Adrenal gland (tissue), 12 donors: ENCODE data around the gene SPRY1. TPM values are rescaled to one million over a fixed set of nuclear protein-coding genes. Genes with fewer than 3 reads are reported as not detected.

Experiments used
- DNase-seq, 7 donors: peaks; one replicate each; pipeline ENCODE4 v3.0.0-alpha.2; 2019 to 2020
- H3K27ac ChIP-seq, 5 donors: fragments of 200-600 bp; sonication (generic) in 4 of 5; 1 replicate in 3 of 5; 2 replicates in 2 of 5; pipeline versions ENCODE4 v1.5.1 to v1.8.0; 2016 to 2020; ENCODE audit warnings: mild to moderate bottlenecking in 1 of 5
- H3K27me3 ChIP-seq: fragments of 200-600 bp; 2 replicates; pipeline ENCODE4 v1.8.0; 2021
- H3K36me3 ChIP-seq, 2 donors: fragments of 200-600 bp; replicated peaks in 1 of 2; 1 replicate in 1 of 2; 2 replicates in 1 of 2; pipeline versions ENCODE4 v1.5.1 to v1.8.0; 2018 to 2022
- H3K4me1 ChIP-seq, 2 donors: fragments of 200-600 bp; replicated peaks in 1 of 2; 1 replicate in 1 of 2; 2 replicates in 1 of 2; pipeline versions ENCODE4 v1.5.1 to v1.8.0; 2018 to 2021
- H3K4me3 ChIP-seq, 4 donors: fragments of 200-600 bp; sonication (generic) in 3 of 4; one replicate each; pipeline ENCODE4 v1.5.1; 2016 to 2018
- H3K9me3 ChIP-seq, 3 donors: fragments of 200-600 bp; sonication (generic) in 1 of 3; replicated peaks in 1 of 3; 1 replicate in 2 of 3; 2 replicates in 1 of 3; pipeline versions ENCODE4 v1.5.1 to v1.8.0; 2016 to 2021
- POLR2A ChIP-seq, 2 donors: fragments of 450-650 bp; IDR thresholded peaks; one replicate each; pipeline ENCODE4 v1.6.1; 2017; ENCODE audit warnings: antibody characterized with exemption in 2 of 2, mild to moderate bottlenecking in 2 of 2, moderate library complexity in 1 of 2
- WGBS, 4 donors: extraction: QIAGEN DNeasy Blood & Tissue Kit in 2 of 4; methylation state at CpG; one replicate each; pipeline versions ENCODE4 v1.1.5 to v1.1.7; 2013 to 2017; 5-methylcytosine and 5-hydroxymethylcytosine counted together
- intact Hi-C, 2 donors: fragments of 100-400 bp; cut with DNase I; formaldehyde crosslinking; loops; one replicate each; pipeline versions ENCODE4 v1.14.1 to v1.15.0; 2022 to 2023
- polyA plus RNA-seq, 3 donors: library from polyadenylated mRNA; stranded (reverse); fragments of 200-250 nt in 2 of 3; fragments of 350-450 nt in 1 of 3; fragmentation: Illumina TruSeq in 1 of 3; extraction: RNeasy Lipid Tissue Mini Kit (QIAGEN cat#74804) in 1 of 3; gene quantifications; one replicate each; pipeline ENCODE4 v1.2.3, GENCODE V29; 2013 to 2014
- total RNA-seq, 9 donors: library from RNA; depleted of rRNA in 4 of 9; stranded (reverse); fragments of >200 nt in 4 of 9; fragments of 120-200 nt in 1 of 9; fragmentation: NEBNext Ultra II Directional in 1 of 9; extraction: Animal tissue kit (Norgen Biotek cat#: 25700) in 1 of 9; gene quantifications; one replicate each; pipeline versions ENCODE4 v1.1.0 to v1.2.4, GENCODE V29; 2013 to 2023
- TF ChIP-seq, protein P1 (sequence below), 6 experiments: fragments of 450-650 bp in 4 of 6; fragments of 200-600 bp in 2 of 6; sonication (generic) in 1 of 6; IDR thresholded peaks; 1 replicate in 5 of 6; 2 replicates in 1 of 6; pipeline versions ENCODE4 v1.5.1 to v1.8.0; 2016 to 2021; ENCODE audit warnings: antibody characterized with exemption in 6 of 6, mild to moderate bottlenecking in 2 of 6, moderate library complexity in 1 of 6
- donor health status: healthy with polysubstance abuse.
- donor health status: Bipolar disorder and iron deficiency.
- donor health status: DM: yes; HTN: yes; CAD: no.
- donor health status: DM: no; HTN: no; CAD: no.
- donor health status: DM: no; HTN: no; CAD: no.
- donor health status: DM: yes; HTN: yes; CAD: no.

Gene SPRY1
- total and polyA plus RNA-seq, 12 donors = 12.6 to 95.6 (median 57.4) TPM

DNA sequence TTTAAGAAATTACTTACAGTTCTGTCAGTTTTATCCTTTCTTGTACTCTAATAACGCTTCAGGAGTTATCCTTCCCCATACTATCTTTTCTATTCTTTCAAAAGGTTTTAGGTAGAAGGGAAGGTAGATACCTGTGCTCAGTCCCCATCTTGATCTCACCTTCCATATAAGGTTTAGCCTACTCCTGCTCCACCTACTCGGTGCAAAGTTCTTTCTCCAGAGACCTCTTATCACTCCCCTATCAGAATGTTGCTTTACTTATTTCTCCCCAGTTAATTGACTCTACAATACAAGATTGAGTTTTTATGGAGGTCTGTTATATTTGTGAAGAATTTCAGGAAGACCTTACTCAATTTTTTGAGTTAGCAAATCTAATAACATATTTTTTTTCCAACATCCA lies 33.9 kb downstream of the SPRY1 start:
- no peaks in the 10 kb centered on the region for H3K36me3 ChIP-seq
- intact Hi-C loops = no loop called here
- no peak overlapping the region for H3K4me3 ChIP-seq
- no peaks in the 10 kb centered on the region for H3K9me3 ChIP-seq
- DNase-seq = no peak
- no peaks in the 10 kb centered on the region for H3K4me1 ChIP-seq
- no peak overlapping the region for H3K27ac ChIP-seq
- 89 to 95% (median 93%) methylated on average over 2 of the region's 2 CpGs for WGBS, 4 donors
- no peak for TF ChIP-seq POLR2A (IDR thresholded peaks at IDR 0.05)
- TF ChIP-seq, protein P1, sequence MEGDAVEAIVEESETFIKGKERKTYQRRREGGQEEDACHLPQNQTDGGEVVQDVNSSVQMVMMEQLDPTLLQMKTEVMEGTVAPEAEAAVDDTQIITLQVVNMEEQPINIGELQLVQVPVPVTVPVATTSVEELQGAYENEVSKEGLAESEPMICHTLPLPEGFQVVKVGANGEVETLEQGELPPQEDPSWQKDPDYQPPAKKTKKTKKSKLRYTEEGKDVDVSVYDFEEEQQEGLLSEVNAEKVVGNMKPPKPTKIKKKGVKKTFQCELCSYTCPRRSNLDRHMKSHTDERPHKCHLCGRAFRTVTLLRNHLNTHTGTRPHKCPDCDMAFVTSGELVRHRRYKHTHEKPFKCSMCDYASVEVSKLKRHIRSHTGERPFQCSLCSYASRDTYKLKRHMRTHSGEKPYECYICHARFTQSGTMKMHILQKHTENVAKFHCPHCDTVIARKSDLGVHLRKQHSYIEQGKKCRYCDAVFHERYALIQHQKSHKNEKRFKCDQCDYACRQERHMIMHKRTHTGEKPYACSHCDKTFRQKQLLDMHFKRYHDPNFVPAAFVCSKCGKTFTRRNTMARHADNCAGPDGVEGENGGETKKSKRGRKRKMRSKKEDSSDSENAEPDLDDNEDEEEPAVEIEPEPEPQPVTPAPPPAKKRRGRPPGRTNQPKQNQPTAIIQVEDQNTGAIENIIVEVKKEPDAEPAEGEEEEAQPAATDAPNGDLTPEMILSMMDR (IDR thresholded peaks at IDR 0.05) = no peak
- no peaks in the 10 kb centered on the region for H3K27me3 ChIP-seq

DNA sequence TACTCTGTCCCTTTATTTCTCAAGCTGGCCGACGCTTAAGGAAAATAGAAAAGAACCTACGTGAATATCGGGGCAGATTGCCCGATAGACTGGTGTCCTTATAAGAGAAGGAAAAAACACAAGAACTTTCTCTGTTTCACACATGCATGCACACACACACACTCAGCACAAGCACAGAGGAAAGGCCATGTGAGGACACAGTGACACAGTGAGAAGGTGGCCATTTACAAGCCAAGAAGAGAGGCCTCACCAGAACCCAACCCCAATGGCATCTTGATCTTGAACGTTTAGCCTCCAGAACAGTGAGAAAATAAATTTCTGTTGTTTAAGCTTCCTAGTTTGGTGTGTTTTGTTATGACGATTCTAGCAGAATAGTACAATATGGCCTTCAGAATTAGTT lies 37.0 kb downstream of the SPRY1 start:
- 84 to 88% (median 86%) methylated on average over 7 of the region's 7 CpGs for WGBS, 4 donors
- H3K9me3 ChIP-seq = no peaks in the 10 kb centered on the region

DNA sequence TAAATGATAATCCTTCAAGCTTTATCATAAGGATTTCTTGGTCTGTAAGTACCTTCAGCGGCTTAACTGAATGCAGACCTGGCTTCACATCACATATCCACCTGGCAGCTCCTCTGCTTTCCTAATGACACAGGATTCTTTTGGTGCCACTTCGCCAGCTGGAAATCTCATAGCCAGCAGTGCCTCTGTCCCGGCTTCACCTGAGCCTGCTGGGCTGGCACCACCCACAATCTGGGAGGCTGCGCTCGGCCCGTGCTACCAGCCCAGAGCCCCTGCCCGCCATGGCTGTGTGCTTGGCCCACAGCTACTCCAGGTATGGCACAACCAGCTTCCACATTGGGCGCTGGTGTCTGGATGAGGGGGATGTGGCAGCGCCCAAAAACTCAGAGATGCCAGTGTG lies 37.4 kb downstream of the SPRY1 start:
- Histone ChIP-seq H3K4me1 (no peaks in the 10 kb centered on the region), H3K27me3 (no peaks in the 10 kb centered on the region), H3K9me3 (no peaks in the 10 kb centered on the region), H3K36me3 (no peaks in the 10 kb centered on the region), H3K4me3 (no peak overlapping the region), H3K27ac (no peak overlapping the region)
- no peak for DNase-seq
- TF ChIP-seq, protein P1 (IDR thresholded peaks at IDR 0.05) = no peak
- TF ChIP-seq POLR2A (IDR thresholded peaks at IDR 0.05) = no peak
- 91 to 95% (median 95%) methylated on average over 4 to 9 of the region's 9 CpGs for WGBS, 4 donors
- intact Hi-C loops = no loop called here

More for the DNA sequence above, 37.0 kb downstream of the SPRY1 start:
- no peak overlapping the region for H3K27ac ChIP-seq
- no peaks in the 10 kb centered on the region for H3K27me3 ChIP-seq
- intact Hi-C loops = no loop called here
- TF ChIP-seq, protein P1 (IDR thresholded peaks at IDR 0.05) = no peak
- TF ChIP-seq POLR2A (IDR thresholded peaks at IDR 0.05) = no peak
- H3K36me3 ChIP-seq = no peaks in the 10 kb centered on the region
- no peak for DNase-seq
- H3K4me3 ChIP-seq = no peak overlapping the region
- no peaks in the 10 kb centered on the region for H3K4me1 ChIP-seq

DNA sequence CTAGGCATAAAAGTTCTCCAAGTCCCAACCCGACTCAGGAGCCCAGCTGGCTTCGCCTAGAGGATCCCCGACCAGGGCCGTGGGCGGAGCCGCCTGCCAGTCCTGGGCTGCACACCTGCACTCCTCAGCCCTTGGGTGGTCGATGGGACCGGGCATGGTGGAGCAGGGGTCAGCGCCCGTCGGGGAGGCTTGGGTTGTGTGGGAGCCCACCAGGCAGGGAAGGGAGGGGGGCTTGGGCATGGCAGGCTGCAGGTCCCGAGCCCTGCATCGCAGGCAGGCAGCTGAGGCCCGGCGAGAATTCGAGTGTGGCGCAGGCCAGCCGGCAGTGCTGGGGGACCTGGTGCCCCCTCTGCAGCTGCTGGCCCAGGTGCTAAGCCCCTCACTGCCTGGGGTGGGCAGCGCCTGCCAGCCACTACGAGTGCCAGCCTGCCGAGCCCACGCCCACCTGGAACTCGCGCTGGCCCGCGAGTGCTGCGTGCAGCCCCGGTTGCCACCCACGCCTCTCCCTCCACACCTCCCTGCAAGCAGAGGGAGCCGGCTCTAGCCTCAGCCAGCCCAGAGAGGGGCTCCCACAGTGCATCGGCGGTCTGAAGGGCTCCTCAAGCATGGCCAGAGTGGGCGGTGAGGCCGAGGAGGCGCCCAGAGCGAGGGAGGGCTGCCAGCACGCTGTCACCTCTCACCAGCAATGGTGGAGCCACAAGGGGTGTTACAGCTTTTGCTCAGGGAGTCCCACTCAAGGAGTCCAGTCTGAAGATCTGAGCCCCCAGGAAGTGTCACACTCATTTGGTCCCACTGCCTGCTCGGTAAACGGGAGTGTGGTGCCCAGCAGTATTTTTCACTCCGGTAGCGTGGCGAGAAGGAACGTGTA lies 38.9 kb downstream of the SPRY1 start:
- intact Hi-C loops = no loop called here
- Histone ChIP-seq H3K4me3 (no peak overlapping the region), H3K4me1 (no peaks in the 10 kb centered on the region), H3K9me3 (no peaks in the 10 kb centered on the region), H3K27ac (no peak overlapping the region), H3K27me3 (no peaks in the 10 kb centered on the region), H3K36me3 (no peaks in the 10 kb centered on the region)
- TF ChIP-seq POLR2A (IDR thresholded peaks at IDR 0.05) = no peak
- TF ChIP-seq, protein P1 (IDR thresholded peaks at IDR 0.05) = no peak
- DNase-seq = no peak
- WGBS, 4 donors = 94 to 97% (median 96%) methylated on average over 10 to 43 of the region's 43 CpGs
